Stimulated activated CD8-positive, alpha-beta memory T cell treated with anti-CD3 and anti-CD28 coated beads, Interleukin-12 subunit alpha, Interleukin-12 subunit beta, amount 100 ng/mL, for 24 hours (primary cell): Measurements from ENCODE around the gene FKRP.
"Not testable (repeated sequence)": the region's sequence is repeated elsewhere in the genome, so short reads cannot be mapped to it uniquely, and the experiment has no call there.

ENCODE experiments used
- DNase-seq: peaks from one replicate; pipeline ENCODE4 v3.0.0-alpha.2; 2020; ENCODE audit errors: extremely low read depth

The FKRP gene

DNA sequence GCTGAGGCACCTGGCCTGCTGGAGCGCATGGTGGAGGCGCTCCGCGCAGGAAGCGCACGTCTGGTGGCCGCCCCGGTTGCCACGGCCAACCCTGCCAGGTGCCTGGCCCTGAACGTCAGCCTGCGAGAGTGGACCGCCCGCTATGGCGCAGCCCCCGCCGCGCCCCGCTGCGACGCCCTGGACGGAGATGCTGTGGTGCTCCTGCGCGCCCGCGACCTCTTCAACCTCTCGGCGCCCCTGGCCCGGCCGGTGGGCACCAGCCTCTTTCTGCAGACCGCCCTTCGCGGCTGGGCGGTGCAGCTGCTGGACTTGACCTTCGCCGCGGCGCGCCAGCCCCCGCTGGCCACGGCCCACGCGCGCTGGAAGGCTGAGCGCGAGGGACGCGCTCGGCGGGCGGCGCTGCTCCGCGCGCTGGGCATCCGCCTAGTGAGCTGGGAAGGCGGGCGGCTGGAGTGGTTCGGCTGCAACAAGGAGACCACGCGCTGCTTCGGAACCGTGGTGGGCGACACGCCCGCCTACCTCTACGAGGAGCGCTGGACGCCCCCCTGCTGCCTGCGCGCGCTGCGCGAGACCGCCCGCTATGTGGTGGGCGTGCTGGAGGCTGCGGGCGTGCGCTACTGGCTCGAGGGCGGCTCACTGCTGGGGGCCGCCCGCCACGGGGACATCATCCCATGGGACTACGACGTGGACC lies 10.1 kb downstream of the FKRP start:
- no peak for DNase-seq

GRCh38 chr19:46756544-46756888 lies 10.7 kb downstream of the FKRP start:
- no peak for DNase-seq

GRCh38 chr19:46759206-46759605 lies 13.3 kb downstream of the FKRP start:
- DNase-seq = no peak

DNA sequence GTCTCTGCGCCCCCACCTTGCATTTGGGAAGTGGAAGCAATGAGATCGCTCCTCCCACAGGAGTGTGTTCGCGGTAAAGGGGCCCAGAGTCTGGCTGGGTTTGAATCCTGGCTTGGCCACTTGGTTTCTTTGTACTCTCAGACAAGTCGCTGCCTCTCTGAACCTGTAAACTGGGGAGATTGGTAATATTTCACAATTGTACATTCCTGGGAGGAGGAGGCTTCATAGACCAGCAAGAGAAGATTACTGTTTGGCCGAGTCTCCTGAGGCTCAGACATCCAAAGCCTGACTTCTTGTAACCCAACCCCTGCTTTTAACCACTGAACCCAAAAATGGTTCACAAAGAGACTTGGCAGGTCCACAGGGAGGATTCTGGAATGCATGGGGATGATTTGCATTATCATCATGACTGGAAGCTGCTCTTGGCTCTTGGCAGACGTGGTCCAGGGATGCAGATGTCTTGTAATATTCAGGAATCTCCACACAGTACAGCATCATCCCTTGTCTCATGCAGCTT lies 14.0 kb downstream of the FKRP start:
- DNase-seq = no peak

GRCh38 chr19:46760363-46760762 lies 14.5 kb downstream of the FKRP start:
- no peak for DNase-seq

DNA sequence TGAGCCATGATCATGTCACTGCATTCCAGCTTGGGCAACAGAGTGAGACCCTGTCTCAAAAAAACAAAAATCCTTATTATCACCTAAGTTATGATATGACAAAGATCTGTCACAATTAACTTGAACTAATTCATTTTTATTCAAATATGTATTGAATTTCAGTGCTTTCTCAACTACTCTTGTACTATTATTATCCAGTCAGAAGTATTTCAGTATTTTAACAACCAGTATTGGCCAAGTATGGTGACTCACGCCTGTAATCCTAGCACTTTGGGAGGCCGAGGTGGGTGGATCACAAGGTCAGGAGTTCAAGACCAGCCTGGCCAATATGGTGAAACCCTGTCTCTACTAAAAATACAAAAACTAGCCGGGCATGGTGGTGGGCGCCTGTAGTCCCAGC lies 15.0 kb downstream of the FKRP start:
- DNase-seq = not testable (repeated sequence)

DNA sequence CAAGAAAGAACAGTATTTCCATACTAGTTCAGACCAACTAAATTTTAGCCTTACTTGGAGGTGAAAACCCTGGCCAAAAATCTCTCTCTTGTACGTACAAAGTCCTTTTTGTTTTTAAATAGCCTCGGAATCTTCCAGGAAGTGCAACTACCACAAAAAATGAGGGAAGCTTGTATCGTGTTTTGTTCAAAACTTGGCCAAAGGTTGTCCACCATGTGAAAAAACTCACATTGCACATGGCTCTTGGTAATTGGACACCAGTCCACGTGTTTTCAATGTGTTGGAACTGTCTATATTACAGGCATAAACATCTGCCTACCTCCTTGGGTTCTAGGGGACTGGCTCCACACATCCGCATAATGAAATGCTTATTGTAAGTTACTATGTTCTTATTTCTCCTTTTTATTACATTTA lies 15.6 kb downstream of the FKRP start:
- DNase-seq = no peak

DNA sequence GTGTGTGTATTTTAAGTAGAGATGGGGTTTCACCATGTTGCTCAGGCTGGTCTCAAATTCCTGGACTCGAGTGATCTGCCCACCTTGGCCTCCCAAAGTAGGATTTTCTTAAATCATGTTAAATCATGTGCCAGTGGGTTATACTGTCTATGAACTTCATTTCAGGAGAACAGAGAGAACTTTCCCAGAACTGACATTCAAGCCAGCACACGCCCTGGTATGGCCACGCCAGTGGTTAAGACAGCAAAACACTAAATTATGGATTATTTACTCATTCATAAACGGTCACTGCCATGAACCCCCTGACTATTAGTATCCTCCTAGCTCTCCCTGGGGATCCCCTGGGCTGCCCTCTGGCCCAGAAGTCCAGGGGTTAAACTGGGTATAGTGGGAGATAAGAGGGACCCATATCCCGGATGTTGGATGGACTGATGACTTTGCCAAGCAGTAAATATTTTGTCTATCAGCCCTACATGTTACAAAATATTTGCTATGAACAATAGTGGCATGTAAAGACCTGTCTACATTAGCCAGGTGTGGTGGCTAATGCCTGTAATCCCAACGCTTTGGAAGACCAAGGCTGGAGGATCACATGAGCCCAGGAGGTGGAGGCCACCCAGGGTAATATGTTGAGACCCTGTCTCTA lies 16.5 kb downstream of the FKRP start:
- no peak for DNase-seq

- no peak for DNase-seq
Observed at GRCh38 chr19:46764817-46765291, 19.0 kb downstream of the FKRP start.

DNA sequence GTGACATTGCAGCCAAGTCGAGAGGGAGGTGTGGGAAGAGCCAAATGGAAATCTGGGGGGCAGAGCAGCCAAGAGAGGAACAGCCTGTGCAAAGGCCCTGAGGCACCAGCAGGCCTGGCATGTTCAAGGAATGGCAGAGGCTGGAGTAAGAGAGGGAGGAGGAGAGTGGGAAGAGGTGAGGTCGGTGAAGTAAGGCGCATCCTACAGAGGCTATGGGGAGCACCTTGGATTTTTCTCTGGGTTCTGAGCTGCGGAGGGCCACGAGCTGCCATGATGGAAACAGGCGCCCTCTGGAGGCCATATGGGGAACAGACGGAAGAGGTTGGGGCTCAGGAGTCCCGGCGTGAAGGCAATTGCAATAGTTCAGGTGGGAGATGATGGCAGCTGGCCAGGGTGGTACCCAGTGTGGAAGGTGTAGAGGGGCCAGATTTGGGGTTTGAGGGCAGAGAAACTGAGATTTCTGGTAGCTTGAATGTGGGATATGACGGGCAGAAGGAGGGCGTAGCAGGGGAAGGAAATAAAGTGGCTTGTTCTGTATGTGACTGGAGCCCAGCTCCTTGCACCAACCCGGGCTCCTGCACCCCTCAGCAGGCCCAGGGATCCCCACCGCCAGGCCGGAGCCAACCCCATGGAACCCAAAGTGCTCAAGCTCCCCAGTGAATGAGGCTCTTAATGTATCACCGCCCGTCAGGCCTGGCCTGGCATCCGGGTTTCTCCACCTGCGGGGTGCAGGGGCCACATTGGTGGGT lies 20.9 kb downstream of the FKRP start:
- DNase-seq = no peak

- DNase-seq = not testable (repeated sequence)
Observed at GRCh38 chr19:46768746-46769145, 22.9 kb downstream of the FKRP start.

DNA sequence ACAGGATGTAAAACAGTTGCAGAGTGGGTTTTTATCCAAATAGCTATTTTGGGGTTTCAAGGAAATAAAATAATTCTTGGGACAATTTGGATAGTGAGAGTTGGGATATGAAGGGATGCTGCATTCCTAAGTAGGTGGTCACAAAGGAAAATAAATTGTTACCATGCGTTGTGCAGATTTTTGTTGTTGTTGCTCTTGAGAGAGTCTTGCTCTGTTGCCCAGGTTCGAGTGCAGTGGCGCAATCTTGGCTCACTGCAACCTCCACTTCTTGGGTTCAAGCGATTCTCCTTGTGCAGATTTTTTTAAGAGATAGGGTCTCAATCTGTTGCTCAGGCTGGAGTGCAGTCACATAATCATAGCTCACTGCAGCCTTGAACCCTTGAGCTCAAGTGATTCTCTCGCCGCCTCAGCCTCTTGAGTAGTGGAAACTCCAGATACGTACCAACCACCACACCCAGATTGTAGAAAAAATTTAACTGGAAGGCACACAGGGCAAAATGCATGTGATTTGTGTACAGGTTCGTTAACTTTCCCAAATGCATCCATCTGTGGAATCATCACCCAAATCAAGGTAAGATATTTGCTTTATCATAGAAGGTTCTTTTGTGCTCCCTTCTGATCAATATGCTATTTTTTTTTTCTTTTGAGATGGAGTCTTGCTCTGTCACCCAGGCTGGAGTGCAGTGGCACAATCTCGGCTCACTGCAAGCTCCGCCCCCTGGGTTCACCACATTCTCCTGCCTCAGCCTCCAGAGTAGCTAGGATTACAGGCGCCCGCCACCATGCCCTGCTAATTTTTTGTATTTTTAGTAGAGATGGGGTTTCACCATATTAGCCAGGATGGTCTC lies 26.5 kb downstream of the FKRP start:
- DNase-seq = no peak

DNA sequence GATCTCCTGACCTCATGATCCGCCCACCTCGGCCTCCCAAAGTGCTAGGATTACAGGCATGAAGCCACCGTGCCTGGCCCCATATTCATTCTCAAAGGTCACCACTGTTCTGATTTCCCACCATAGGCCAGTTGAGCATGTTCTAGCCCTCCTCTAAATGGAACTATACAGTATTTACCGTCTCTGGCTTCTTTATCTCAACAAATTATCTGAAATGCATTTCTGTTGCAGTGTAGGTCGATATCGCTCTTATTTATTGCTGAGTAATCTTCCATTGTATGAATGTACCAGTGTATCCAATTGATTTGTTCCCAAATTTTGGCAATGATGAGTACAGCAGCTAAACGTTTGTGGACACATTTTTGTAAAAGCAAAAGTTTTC lies 27.2 kb downstream of the FKRP start:
- no peak for DNase-seq

GRCh38 chr19:46775642-46776258 lies 29.9 kb downstream of the FKRP start:
- DNase-seq = no peak

DNA sequence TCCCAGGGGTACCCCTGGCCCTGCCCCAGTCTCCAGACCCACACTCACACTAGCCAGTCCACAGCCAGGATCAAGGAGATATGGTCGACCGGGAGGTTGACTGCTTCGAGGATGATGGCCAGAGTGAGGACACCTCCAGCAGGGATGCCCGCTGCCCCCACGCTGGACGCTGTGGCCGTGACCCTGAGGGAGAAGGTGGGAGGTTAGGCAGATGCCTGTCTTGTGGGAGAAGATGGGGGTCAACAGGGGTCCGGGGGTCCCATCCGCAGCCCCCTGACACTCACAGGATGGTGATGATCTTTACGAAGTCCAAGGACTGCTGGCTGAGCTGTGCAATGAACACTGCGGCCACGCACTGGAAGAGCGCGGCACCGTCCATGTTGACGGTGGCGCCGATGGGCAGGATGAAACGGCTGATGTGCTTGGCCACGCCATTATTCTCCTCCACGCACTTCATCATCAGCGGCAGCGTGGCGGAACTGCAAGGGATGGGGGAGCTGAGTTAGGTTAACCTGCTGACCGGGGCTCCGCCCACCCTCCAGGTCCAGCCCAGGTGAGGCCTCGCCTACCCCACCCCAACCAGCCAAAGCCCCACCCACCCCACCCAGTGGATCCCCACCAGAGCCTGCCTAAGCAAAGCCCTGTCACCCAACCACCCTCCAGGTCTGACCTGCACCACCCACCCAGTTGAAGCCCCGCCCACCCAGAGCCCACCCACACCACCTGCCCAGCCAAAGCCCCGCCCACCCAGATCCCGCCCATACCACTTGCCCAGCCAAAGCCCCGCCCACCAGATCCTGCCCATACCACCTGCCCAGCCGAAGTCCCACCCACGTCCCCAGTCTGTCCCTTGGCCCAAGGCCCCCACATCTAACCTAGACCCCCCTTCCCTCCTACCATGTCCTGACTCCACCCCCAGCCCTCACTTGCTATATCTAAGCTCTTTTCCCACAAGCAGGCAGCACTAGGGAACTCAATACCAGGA lies 31.4 kb downstream of the FKRP start:
- no peak for DNase-seq

GRCh38 chr19:46777956-46778645 lies 32.2 kb downstream of the FKRP start:
- not testable (repeated sequence) for DNase-seq

DNA sequence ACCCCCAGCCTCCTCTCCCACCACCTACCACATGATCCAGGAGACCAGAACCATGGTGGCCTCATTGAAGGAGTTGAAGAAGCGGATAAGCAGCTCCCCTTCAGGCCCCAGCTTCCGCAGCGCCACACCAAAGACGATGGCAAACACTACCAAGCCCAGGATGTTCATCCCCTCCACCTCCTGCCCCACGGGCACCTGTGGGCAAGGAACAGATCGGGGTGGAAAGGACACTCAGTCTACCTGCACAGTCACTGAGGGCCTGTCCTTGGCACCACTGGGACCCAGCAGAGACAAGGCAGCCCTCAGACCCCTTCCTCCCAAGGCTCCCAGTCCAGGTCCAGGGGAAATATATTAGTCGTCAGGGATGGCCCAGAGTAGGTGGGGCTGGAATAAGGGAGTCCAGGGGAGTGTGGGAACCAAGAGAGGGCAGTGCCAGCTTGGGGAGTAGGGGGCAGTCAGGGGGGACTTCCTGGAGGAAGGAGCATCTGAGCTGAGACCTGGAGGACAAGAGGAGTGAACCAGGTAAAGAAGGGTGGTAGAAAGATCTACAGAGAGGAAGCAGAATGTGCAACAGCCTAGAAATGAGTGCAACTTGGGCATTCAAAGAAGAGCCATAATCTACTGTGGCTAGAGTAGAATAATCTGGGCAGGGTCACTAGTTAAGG lies 36.6 kb downstream of the FKRP start:
- DNase-seq = no peak

GRCh38 chr19:46783670-46784069 lies 37.8 kb downstream of the FKRP start:
- no peak for DNase-seq
